ENCODE data around the gene SLC2A2. TPM values are rescaled to one million over a fixed set of nuclear protein-coding genes. Genes with fewer than 3 reads are reported as not detected.

Gene SLC2A2
- total RNA-seq, 1 experiment from 2014 or later = not detected

- H3K36me3 ChIP-seq (ENCODE audit: insufficient read depth, low read length) = no peaks in the 10 kb centered on the region
- no peak overlapping the region for H3K4me2 ChIP-seq (ENCODE audit: low read depth, low read length, poor library complexity, severe bottlenecking)
- no peaks in the 10 kb centered on the region for H3K27me3 ChIP-seq (ENCODE audit: low read length)
- no peak overlapping the region for H3K4me3 ChIP-seq (ENCODE audit: low read length)
- H4K20me1 ChIP-seq (ENCODE audit: insufficient read depth, low read depth, low read length) = no peaks in the 10 kb centered on the region
- H3K9me2 ChIP-seq (replicated peaks; ENCODE audit: insufficient read depth, low read length) = no peaks in the 10 kb centered on the region
- H3K27ac ChIP-seq (ENCODE audit: low read length) = no peak overlapping the region
- no peaks in the 10 kb centered on the region for H3K4me1 ChIP-seq (ENCODE audit: low read length)
- no peaks in the 10 kb centered on the region for H3K9me3 ChIP-seq (ENCODE audit: low read length)
- H3K79me2 ChIP-seq (ENCODE audit: low read length) = no peaks in the 10 kb centered on the region
- H2AFZ ChIP-seq (ENCODE audit: low read length) = no peak overlapping the region
- no peak for DNase-seq
- no peak overlapping the region for H3K9ac ChIP-seq (ENCODE audit: low read length)
These were observed 37.3 kb downstream of the SLC2A2 start for GRCh38 chr3:170989100-170989648.

GRCh38 chr3:170988378-170988777 is 38.1 kb downstream of the SLC2A2 start:
- no peaks in the 10 kb centered on the region for H3K79me2 ChIP-seq (ENCODE audit: low read length)

GRCh38 chr3:170985304-170985703 is 41.2 kb downstream of the SLC2A2 start:
- H3K27me3 ChIP-seq (ENCODE audit: low read length) = no peaks in the 10 kb centered on the region
- H3K27ac ChIP-seq (ENCODE audit: low read length) = no peak overlapping the region
- no peaks in the 10 kb centered on the region for H3K36me3 ChIP-seq (ENCODE audit: insufficient read depth, low read length)
- no peaks in the 10 kb centered on the region for H3K9me3 ChIP-seq (ENCODE audit: low read length)
- no peak for DNase-seq
- no peak overlapping the region for H3K4me2 ChIP-seq (ENCODE audit: low read depth, low read length, poor library complexity, severe bottlenecking)
- H2AFZ ChIP-seq (ENCODE audit: low read length) = no peak overlapping the region
- H4K20me1 ChIP-seq (ENCODE audit: insufficient read depth, low read depth, low read length) = no peaks in the 10 kb centered on the region
- no peaks in the 10 kb centered on the region for H3K4me1 ChIP-seq (ENCODE audit: low read length)
- no peaks in the 10 kb centered on the region for H3K79me2 ChIP-seq (ENCODE audit: low read length)
- H3K9me2 ChIP-seq (replicated peaks; ENCODE audit: insufficient read depth, low read length) = no peaks in the 10 kb centered on the region
- H3K4me3 ChIP-seq (ENCODE audit: low read length) = no peak overlapping the region
- no peak overlapping the region for H3K9ac ChIP-seq (ENCODE audit: low read length)

More at GRCh38 chr3:170988378-170988777, 38.1 kb downstream of the SLC2A2 start:
- no peaks in the 10 kb centered on the region for H3K4me1 ChIP-seq (ENCODE audit: low read length)
- no peaks in the 10 kb centered on the region for H3K9me3 ChIP-seq (ENCODE audit: low read length)
- no peaks in the 10 kb centered on the region for H3K36me3 ChIP-seq (ENCODE audit: insufficient read depth, low read length)
- H3K27ac ChIP-seq (ENCODE audit: low read length) = no peak overlapping the region
- H3K9me2 ChIP-seq (replicated peaks; ENCODE audit: insufficient read depth, low read length) = no peaks in the 10 kb centered on the region
- no peak overlapping the region for H3K4me3 ChIP-seq (ENCODE audit: low read length)
- no peak overlapping the region for H3K4me2 ChIP-seq (ENCODE audit: low read depth, low read length, poor library complexity, severe bottlenecking)
- no peak overlapping the region for H3K9ac ChIP-seq (ENCODE audit: low read length)
- no peaks in the 10 kb centered on the region for H4K20me1 ChIP-seq (ENCODE audit: insufficient read depth, low read depth, low read length)
- no peaks in the 10 kb centered on the region for H3K27me3 ChIP-seq (ENCODE audit: low read length)
- no peak for DNase-seq
- H2AFZ ChIP-seq (ENCODE audit: low read length) = no peak overlapping the region

GRCh38 chr3:170982733-170983132 is 43.8 kb downstream of the SLC2A2 start:
- Histone ChIP-seq H3K27ac (ENCODE audit: low read length) (no peak overlapping the region), H2AFZ (ENCODE audit: low read length) (no peak overlapping the region), H3K9ac (ENCODE audit: low read length) (no peak overlapping the region), H3K4me2 (ENCODE audit: low read depth, low read length, poor library complexity, severe bottlenecking) (no peak overlapping the region), H3K27me3 (ENCODE audit: low read length) (no peaks in the 10 kb centered on the region), H3K9me2 (replicated peaks; ENCODE audit: insufficient read depth, low read length) (no peaks in the 10 kb centered on the region), H3K79me2 (ENCODE audit: low read length) (no peaks in the 10 kb centered on the region), H3K4me1 (ENCODE audit: low read length) (no peaks in the 10 kb centered on the region), H3K36me3 (ENCODE audit: insufficient read depth, low read length) (no peaks in the 10 kb centered on the region), H4K20me1 (ENCODE audit: insufficient read depth, low read depth, low read length) (no peaks in the 10 kb centered on the region), H3K9me3 (ENCODE audit: low read length) (no peaks in the 10 kb centered on the region), H3K4me3 (ENCODE audit: low read length) (no peak overlapping the region)
- DNase-seq = no peak

GRCh38 chr3:170980399-170980798 is 46.1 kb downstream of the SLC2A2 start:
- no peaks in the 10 kb centered on the region for H3K79me2 ChIP-seq (ENCODE audit: low read length)
- H3K4me1 ChIP-seq (ENCODE audit: low read length) = no peaks in the 10 kb centered on the region
- H3K9me3 ChIP-seq (ENCODE audit: low read length) = no peaks in the 10 kb centered on the region
- no peak overlapping the region for H3K4me3 ChIP-seq (ENCODE audit: low read length)
- no peaks in the 10 kb centered on the region for H4K20me1 ChIP-seq (ENCODE audit: insufficient read depth, low read depth, low read length)
- no peak for DNase-seq
- no peak overlapping the region for H3K4me2 ChIP-seq (ENCODE audit: low read depth, low read length, poor library complexity, severe bottlenecking)
- no peak overlapping the region for H2AFZ ChIP-seq (ENCODE audit: low read length)
- no peaks in the 10 kb centered on the region for H3K9me2 ChIP-seq (replicated peaks; ENCODE audit: insufficient read depth, low read length)
- no peak overlapping the region for H3K9ac ChIP-seq (ENCODE audit: low read length)
- H3K27ac ChIP-seq (ENCODE audit: low read length) = no peak overlapping the region
- no peaks in the 10 kb centered on the region for H3K36me3 ChIP-seq (ENCODE audit: insufficient read depth, low read length)
- no peaks in the 10 kb centered on the region for H3K27me3 ChIP-seq (ENCODE audit: low read length)

GRCh38 chr3:170977949-170978745 is 48.4 kb downstream of the SLC2A2 start:
- no peaks in the 10 kb centered on the region for H3K36me3 ChIP-seq (ENCODE audit: insufficient read depth, low read length)
- no peaks in the 10 kb centered on the region for H3K27me3 ChIP-seq (ENCODE audit: low read length)
- H3K9ac ChIP-seq (ENCODE audit: low read length) = no peak overlapping the region
- no peaks in the 10 kb centered on the region for H3K9me2 ChIP-seq (replicated peaks; ENCODE audit: insufficient read depth, low read length)
- H2AFZ ChIP-seq (ENCODE audit: low read length) = no peak overlapping the region
- no peaks in the 10 kb centered on the region for H4K20me1 ChIP-seq (ENCODE audit: insufficient read depth, low read depth, low read length)
- no peaks in the 10 kb centered on the region for H3K4me1 ChIP-seq (ENCODE audit: low read length)
- no peak for DNase-seq
- H3K9me3 ChIP-seq (ENCODE audit: low read length) = no peaks in the 10 kb centered on the region
- no peak overlapping the region for H3K4me2 ChIP-seq (ENCODE audit: low read depth, low read length, poor library complexity, severe bottlenecking)
- no peaks in the 10 kb centered on the region for H3K79me2 ChIP-seq (ENCODE audit: low read length)
- H3K4me3 ChIP-seq (ENCODE audit: low read length) = no peak overlapping the region
- no peak overlapping the region for H3K27ac ChIP-seq (ENCODE audit: low read length)

- Histone ChIP-seq H3K4me1 (ENCODE audit: low read length) (no peaks in the 10 kb centered on the region), H3K79me2 (ENCODE audit: low read length) (no peaks in the 10 kb centered on the region), H3K9me3 (ENCODE audit: low read length) (no peaks in the 10 kb centered on the region), H3K4me2 (ENCODE audit: low read depth, low read length, poor library complexity, severe bottlenecking) (no peak overlapping the region), H3K36me3 (ENCODE audit: insufficient read depth, low read length) (no peaks in the 10 kb centered on the region), H2AFZ (ENCODE audit: low read length) (no peak overlapping the region), H3K27ac (ENCODE audit: low read length) (no peak overlapping the region), H3K9ac (ENCODE audit: low read length) (no peak overlapping the region), H4K20me1 (ENCODE audit: insufficient read depth, low read depth, low read length) (no peaks in the 10 kb centered on the region), H3K9me2 (replicated peaks; ENCODE audit: insufficient read depth, low read length) (no peaks in the 10 kb centered on the region), H3K27me3 (ENCODE audit: low read length) (no peaks in the 10 kb centered on the region), H3K4me3 (ENCODE audit: low read length) (no peak overlapping the region)
- no peak for DNase-seq
These were observed 50.4 kb downstream of the SLC2A2 start for GRCh38 chr3:170976190-170976519.

- H3K9ac ChIP-seq (ENCODE audit: low read length) = no peak overlapping the region
- H2AFZ ChIP-seq (ENCODE audit: low read length) = no peak overlapping the region
- no peak overlapping the region for H3K4me2 ChIP-seq (ENCODE audit: low read depth, low read length, poor library complexity, severe bottlenecking)
- no peaks in the 10 kb centered on the region for H3K9me3 ChIP-seq (ENCODE audit: low read length)
- H3K79me2 ChIP-seq (ENCODE audit: low read length) = no peaks in the 10 kb centered on the region
- DNase-seq = no peak
- H3K4me3 ChIP-seq (ENCODE audit: low read length) = no peak overlapping the region
- no peaks in the 10 kb centered on the region for H3K27me3 ChIP-seq (ENCODE audit: low read length)
- no peaks in the 10 kb centered on the region for H3K4me1 ChIP-seq (ENCODE audit: low read length)
- no peak overlapping the region for H3K27ac ChIP-seq (ENCODE audit: low read length)
- H3K36me3 ChIP-seq (ENCODE audit: insufficient read depth, low read length) = no peaks in the 10 kb centered on the region
- H3K9me2 ChIP-seq (replicated peaks; ENCODE audit: insufficient read depth, low read length) = no peaks in the 10 kb centered on the region
- H4K20me1 ChIP-seq (ENCODE audit: insufficient read depth, low read depth, low read length) = no peaks in the 10 kb centered on the region
These were observed 51.0 kb downstream of the SLC2A2 start for GRCh38 chr3:170975283-170976189.
